HCT116 (cell line): Measurements from ENCODE around the gene YIPF4. TPM values are rescaled to one million over a fixed set of nuclear protein-coding genes. Genes with fewer than 3 reads are reported as not detected.

ENCODE experiments used
- ATAC-seq: fragments of 200-7000 bp; cut with Tn5 transposase; 2 replicates; pipeline ENCODE4 v1.9.1; 2020; ENCODE audit warnings: mild to moderate bottlenecking, moderate library complexity
- BruUV-seq: library from RNA; stranded (reverse); fragments of 400-500 nt; replicated peaks from 2 replicates; lab custom pipeline; 2021; lab: Mats Ljungman, UMichigan
- CTCF ChIA-PET: fragments of 300-600 bp; sonication (Branson Sonifier 250); formaldehyde crosslinking; loops from one replicate; lab custom pipeline; 2021; ENCODE audit warnings: antibody characterized with exemption; lab: Charles Lee
- POLR2A ChIA-PET: fragments of 300-600, 350-600 bp; sonication (Branson Sonifier 250); formaldehyde crosslinking; loops from one replicate; lab custom pipeline; 2021; ENCODE audit warnings: antibody characterized with exemption; lab: Charles Lee
- RAD21 ChIA-PET, 2 experiments: fragments of 300-600 bp; sonication (Branson Sonifier 250); formaldehyde crosslinking; loops; one replicate each; lab custom pipeline; 2023; ENCODE audit warnings: low total read pairs in 2 of 2; ENCODE audit not compliant: uncharacterized antibody in 2 of 2, unreplicated experiment in 2 of 2, low non-redundant PET in 1 of 2; lab: Charles Lee
- DNase-seq: peaks from one replicate; pipeline ENCODE4 v3.0.0-alpha.2; 2010; ENCODE audit warnings: low read depth, low spot score
- H2AFZ ChIP-seq: fragments of 200-600 bp; shearing (Covaris generic), sonication (generic); 2 replicates; pipeline ENCODE4 v1.6.1; 2017; ENCODE audit warnings: low read depth, mixed run types, mixed read lengths, antibody characterized with exemption, low read length; ENCODE audit not compliant: poor library complexity, severe bottlenecking
- H3K27ac ChIP-seq: 2 replicates; pipeline ENCODE4 v1.5.1; 2012; ENCODE audit warnings: low read depth, low read length
- H3K27me3 ChIP-seq: fragments of 200-600 bp; sonication (generic); 2 replicates; pipeline ENCODE4 v1.6.1; 2016; ENCODE audit warnings: mixed run types, low read length, mixed read lengths; ENCODE audit not compliant: insufficient read depth
- H3K36me3 ChIP-seq, 2 experiments: fragments of 200-500 bp in 1 of 2; fragments of 200-600 bp in 1 of 2; sonication (Bioruptor generic) in 1 of 2; sonication (generic) in 1 of 2; 2 replicates each; pipeline versions ENCODE4 v1.5.1 to v1.6.1; 2014 to 2016; ENCODE audit warnings: low read length in 2 of 2, inconsistent platforms in 1 of 2, mixed read lengths in 1 of 2, mixed run types in 1 of 2; ENCODE audit not compliant: insufficient read depth in 2 of 2, control insufficient read depth in 1 of 2
- H3K4me1 ChIP-seq, 2 experiments: fragments of 200-600 bp in 1 of 2; sonication (generic) in 1 of 2; 2 replicates each; pipeline versions ENCODE4 v1.5.1 to v1.6.1; 2012 to 2017; ENCODE audit warnings: low read length in 2 of 2, inconsistent platforms in 1 of 2, mild to moderate bottlenecking in 1 of 2, mixed read lengths in 1 of 2, mixed run types in 1 of 2, moderate library complexity in 1 of 2; ENCODE audit not compliant: insufficient read depth in 2 of 2, control insufficient read depth in 1 of 2
- H3K4me2 ChIP-seq: fragments of 200-600 bp; sonication (generic); 2 replicates; pipeline ENCODE4 v1.6.1; 2017; ENCODE audit warnings: mixed run types, low read length, mixed read lengths
- H3K4me3 ChIP-seq, 2 experiments: fragments of 200-600 bp in 1 of 2; sonication (generic) in 1 of 2; replicated peaks in 1 of 2; 2 replicates each; pipeline ENCODE4 v1.5.1; 2011 to 2016; ENCODE audit warnings: low read length in 2 of 2, control low read depth in 1 of 2, low read depth in 1 of 2, mild to moderate bottlenecking in 1 of 2, mixed read lengths in 1 of 2, mixed run types in 1 of 2
- H3K79me2 ChIP-seq: fragments of 200-600 bp; sonication (generic); 2 replicates; pipeline ENCODE4 v1.6.1; 2017; ENCODE audit warnings: mild to moderate bottlenecking, mixed run types, low read length, moderate library complexity, mixed read lengths; ENCODE audit not compliant: insufficient read depth
- H3K9ac ChIP-seq: fragments of 200-600 bp; sonication (generic); 2 replicates; pipeline ENCODE4 v1.6.1; 2016; ENCODE audit warnings: low read length, mixed read lengths
- H3K9me2 ChIP-seq: fragments of 200-600 bp; sonication (generic), shearing (Covaris generic); 2 replicates; pipeline ENCODE4 v1.6.1; 2017; ENCODE audit warnings: mixed run types, mild to moderate bottlenecking, moderate library complexity; ENCODE audit not compliant: insufficient read depth
- H3K9me3 ChIP-seq, 2 experiments: fragments of 200-500 bp in 1 of 2; fragments of 200-600 bp in 1 of 2; sonication (Bioruptor generic) in 1 of 2; sonication (generic) in 1 of 2; 2 replicates each; pipeline ENCODE4 v1.6.1; 2014 to 2017; ENCODE audit warnings: low read length in 2 of 2, mixed read lengths in 2 of 2, inconsistent platforms in 1 of 2, low read depth in 1 of 2, mild to moderate bottlenecking in 1 of 2, mixed run types in 1 of 2, moderate library complexity in 1 of 2; ENCODE audit not compliant: control insufficient read depth in 1 of 2, insufficient read depth in 1 of 2
- H4K20me1 ChIP-seq: fragments of 200-600 bp; sonication (generic), shearing (Covaris generic); 2 replicates; pipeline ENCODE4 v1.6.1; 2017; ENCODE audit warnings: mixed run types, mild to moderate bottlenecking, moderate library complexity; ENCODE audit not compliant: insufficient read depth
- ATF3 ChIP-seq: IDR thresholded peaks from 2 replicates; pipeline ENCODE4 v1.6.1; 2012
- CBX3 ChIP-seq: IDR thresholded peaks from 2 replicates; pipeline ENCODE4 v1.6.1; 2012; ENCODE audit warnings: low read depth
- CEBPB ChIP-seq: IDR thresholded peaks from 2 replicates; pipeline ENCODE4 v1.6.1; 2012; ENCODE audit warnings: low read depth
- CTCF ChIP-seq, 3 experiments: fragments of 200-600 bp in 1 of 3; sonication (generic) in 1 of 3; IDR thresholded peaks in 2 of 3; conservative IDR thresholded peaks in 1 of 3; 2 replicates each; pipeline ENCODE4 v1.5.1; 2012 to 2017; ENCODE audit warnings: low read depth in 2 of 3, low read length in 2 of 3, antibody characterized with exemption in 1 of 3, borderline replicate concordance in 1 of 3, control low read depth in 1 of 3, mild to moderate bottlenecking in 1 of 3, mixed read lengths in 1 of 3, mixed run types in 1 of 3, moderate library complexity in 1 of 3; ENCODE audit not compliant: insufficient read depth in 1 of 3
- MAX ChIP-seq: IDR thresholded peaks from 2 replicates; pipeline ENCODE4 v1.6.1; 2012
- RAD21 ChIP-seq: IDR thresholded peaks from 2 replicates; pipeline ENCODE4 v1.6.1; 2012; ENCODE audit warnings: low read depth, mild to moderate bottlenecking
- SRF ChIP-seq: IDR thresholded peaks from 2 replicates; pipeline ENCODE4 v1.6.1; 2012; ENCODE audit warnings: low read depth
- TCF7L2 ChIP-seq: IDR thresholded peaks from 2 replicates; pipeline ENCODE4 v1.7.0; 2011; ENCODE audit warnings: borderline replicate concordance, inconsistent platforms; ENCODE audit not compliant: insufficient read depth, insufficient read length; ENCODE audit errors: extremely low read depth
- YY1 ChIP-seq: IDR thresholded peaks from 2 replicates; pipeline ENCODE4 v1.6.1; 2011; ENCODE audit warnings: low read length, low read depth, moderate library complexity, mild to moderate bottlenecking; ENCODE audit not compliant: insufficient replicate concordance; ENCODE audit errors: extremely low read depth
- ZBTB33 ChIP-seq: IDR thresholded peaks from 2 replicates; pipeline ENCODE4 v1.6.1; 2011; ENCODE audit warnings: mild to moderate bottlenecking, low read length, moderate library complexity; ENCODE audit not compliant: insufficient replicate concordance; ENCODE audit errors: extremely low read depth
- ZNF274 ChIP-seq: fragments of 200-500 bp; sonication (Bioruptor generic); IDR thresholded peaks from 2 replicates; pipeline ENCODE4 v1.6.1; 2014; ENCODE audit warnings: mild to moderate bottlenecking, low read depth, low read length, inconsistent platforms
- intact Hi-C: fragments of 100-400 bp; cut with micrococcal nuclease; formaldehyde crosslinking; loops from 2 replicates; pipeline ENCODE4 v1.10.0; 2022
- total RNA-seq: library from RNA; stranded (reverse); gene quantifications from one replicate; pipeline ENCODE4 v1.2.1, GENCODE V29; 2021; ENCODE audit not compliant: unreplicated experiment

The YIPF4 gene
- total RNA-seq, 1 experiment from 2014 or later, result 29.8 TPM

GRCh38 chr2:32290000-32290339, 12.3 kb downstream of the YIPF4 start:
- POLR2A ChIA-PET, result interaction anchor here (0.6 to 0.9 kb wide), 2 partner anchors 8 to 451 kb away, joined by 3 read pairs; no protein-coding TSS in a partner anchor
- Histone ChIP-seq H3K4me2 (no peak overlapping the region), H3K9me2 (no peaks in the 10 kb centered on the region), H2AFZ (no peak overlapping the region), H3K9me3 (no peaks in the 10 kb centered on the region), H3K4me3 (no peak overlapping the region), H3K27ac (no peak overlapping the region), H3K79me2 (no peaks in the 10 kb centered on the region; the same call in 1 of the 2 replicates), H3K4me1 (peaks cover 3 to 9% of the 10 kb centered on the region in 2 experiments; a peak in 3 of 4 replicates), H3K27me3 (no peaks in the 10 kb centered on the region), H3K36me3 (peaks cover 0 to 2% of the 10 kb centered on the region in 2 experiments; a peak in 2 of 4 replicates), H3K9ac (no peak overlapping the region), H4K20me1 (no peaks in the 10 kb centered on the region)
- CTCF ChIA-PET, result no interaction called here
- intact Hi-C loops, result no loop called here
- RAD21 ChIA-PET, result no interaction called here
- no peak for TF ChIP-seq MAX
- TF ChIP-seq RAD21, result no peak
- TF ChIP-seq ZNF274, result no peak
- no peak for TF ChIP-seq CEBPB
- no peak for TF ChIP-seq YY1
- no peak for TF ChIP-seq TCF7L2
- no peak for TF ChIP-seq SRF
- TF ChIP-seq ATF3, result no peak
- TF ChIP-seq ZBTB33, result no peak
- TF ChIP-seq CTCF (IDR thresholded peaks at IDR 0.05 in 2 of 3, conservative IDR thresholded peaks at IDR 0.05 in 1 of 3; ENCODE audit: borderline replicate concordance in 1 of 3, insufficient read depth in 1 of 3, low read depth in 2 of 3, low read length in 2 of 3), result no peak
- no peak for TF ChIP-seq CBX3
- DNase-seq (no peak), ATAC-seq (no peak)
- BruUV-seq, result no TSS peak
